Natural killer cell (primary cell): ENCODE results near the gene AMT. TPM values are rescaled to one million over a fixed set of nuclear protein-coding genes. Genes with fewer than 3 reads are reported as not detected.

ENCODE experiments used
- ATAC-seq, 3 donors: fragments of 150-1000 bp in 2 of 3; fragments of 200-7000 bp in 1 of 3; cut with Tn5 transposase; 1 replicate in 1 of 3; 2 replicates in 2 of 3; pipeline ENCODE4 v1.10.0; 2021; ENCODE audit warnings: mild to moderate bottlenecking in 2 of 3, moderate library complexity in 2 of 3
- DNase-seq, 2 donors: peaks; one replicate each; pipeline versions ENCODE4 v3.0.0 to v3.0.0-alpha.2; 2013 to 2021; ENCODE audit warnings: mixed read lengths in 1 of 2
- H3K27ac ChIP-seq: one replicate; pipeline ENCODE4 v1.5.1; 2013; ENCODE audit warnings: mild to moderate bottlenecking, low read length
- H3K27me3 ChIP-seq: one replicate; pipeline ENCODE4 v1.6.1; 2013; ENCODE audit warnings: low read length; ENCODE audit not compliant: control insufficient read depth, insufficient read depth
- H3K36me3 ChIP-seq: one replicate; pipeline ENCODE4 v1.6.1; 2013; ENCODE audit warnings: low read length; ENCODE audit not compliant: control insufficient read depth, insufficient read depth
- H3K4me1 ChIP-seq: one replicate; pipeline ENCODE4 v1.6.1; 2013; ENCODE audit warnings: low read length; ENCODE audit not compliant: control insufficient read depth, insufficient read depth
- H3K4me3 ChIP-seq: one replicate; pipeline ENCODE4 v1.5.1; 2013; ENCODE audit warnings: low read length
- H3K9me3 ChIP-seq: one replicate; pipeline ENCODE4 v1.6.1; 2013; ENCODE audit warnings: low read length; ENCODE audit not compliant: control insufficient read depth, insufficient read depth
- H3K27ac Mint-ChIP-seq, 2 donors: one replicate each; pipeline ENCODE4 v1.8.0; 2022; ENCODE audit warnings: mild to moderate bottlenecking in 2 of 2, mixed read lengths in 2 of 2, moderate library complexity in 1 of 2
- H3K27me3 Mint-ChIP-seq, 2 donors: one replicate each; pipeline ENCODE4 v1.8.0; 2022; ENCODE audit warnings: low read depth in 2 of 2, mixed read lengths in 2 of 2
- H3K36me3 Mint-ChIP-seq: one replicate; pipeline ENCODE4 v1.8.0; 2022; ENCODE audit warnings: mixed read lengths
- H3K4me1 Mint-ChIP-seq, 2 donors: one replicate each; pipeline ENCODE4 v1.8.0; 2022; ENCODE audit warnings: mixed read lengths in 2 of 2
- H3K4me3 Mint-ChIP-seq: one replicate; pipeline ENCODE4 v1.8.0; 2022; ENCODE audit warnings: mild to moderate bottlenecking, moderate library complexity, mixed read lengths
- H3K9me3 Mint-ChIP-seq, 2 donors: one replicate each; pipeline ENCODE4 v1.8.0; 2022; ENCODE audit warnings: mixed read lengths in 2 of 2
- CTCF ChIP-seq: fragments of 200-600 bp; IDR thresholded peaks from one replicate; pipeline ENCODE4 v1.8.0; 2022; ENCODE audit warnings: antibody characterized with exemption
- WGBS: methylation state at CpG from one replicate; pipeline ENCODE4 v1.1.7; 2013; ENCODE audit warnings: missing lambda C conversion rate; ENCODE audit not compliant: insufficient coverage; 5-methylcytosine and 5-hydroxymethylcytosine counted together
- intact Hi-C: fragments of 100-400 bp; cut with micrococcal nuclease; formaldehyde crosslinking; loops from one replicate; pipeline ENCODE4 v1.14.2; 2022
- total RNA-seq, 4 donors: library from RNA; stranded (reverse); fragments of 120-200 nt in 1 of 4; gene quantifications; one replicate each; pipeline versions ENCODE4 v1.2.3 to v1.2.4, GENCODE V29; 2013 to 2022

The AMT gene
- total RNA-seq, 3 donors from 2014 or later (not counting 1 experiment from before 2014, with no cell fraction given): 13.4 to 14.2 (median 14.0) TPM

DNA sequence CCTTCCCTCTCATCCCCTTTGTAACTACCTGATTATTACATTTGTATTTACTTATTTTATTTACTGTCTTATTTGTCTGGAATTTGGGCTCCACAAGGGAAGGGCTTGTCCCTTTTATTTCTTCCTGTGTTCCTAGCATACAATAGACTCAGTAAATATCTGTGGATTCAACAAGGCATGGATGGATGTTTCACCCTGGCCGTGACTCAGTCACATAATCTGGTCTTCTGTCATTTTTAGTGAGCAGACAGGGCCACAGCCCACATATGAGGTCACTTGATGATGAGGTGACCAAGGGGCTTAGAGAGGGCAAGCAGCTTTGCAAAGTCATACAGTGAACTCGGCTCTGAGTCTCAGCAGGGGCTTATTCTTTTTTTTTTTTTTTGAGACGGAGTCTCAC, 39.9 kb upstream of the AMT start:
- Mint-ChIP-seq H3K36me3 (no peaks in the 10 kb centered on the region), H3K4me1 (no peaks in the 10 kb centered on the region), H3K4me3 (no peak overlapping the region), H3K9me3 (no peaks in the 10 kb centered on the region), H3K27me3 (no peaks in the 10 kb centered on the region), H3K27ac (no peak overlapping the region)
- Histone ChIP-seq H3K27ac (no peak overlapping the region), H3K4me3 (no peak overlapping the region), H3K27me3 (no peaks in the 10 kb centered on the region), H3K9me3 (no peaks in the 10 kb centered on the region), H3K36me3 (no peaks in the 10 kb centered on the region), H3K4me1 (no peaks in the 10 kb centered on the region)
- intact Hi-C loops: no loop called here
- no peak for ATAC-seq
- DNase-seq: no peak
- TF ChIP-seq CTCF: no peak
- WGBS: 81% methylated on average over 3 of the region's 3 CpGs

DNA sequence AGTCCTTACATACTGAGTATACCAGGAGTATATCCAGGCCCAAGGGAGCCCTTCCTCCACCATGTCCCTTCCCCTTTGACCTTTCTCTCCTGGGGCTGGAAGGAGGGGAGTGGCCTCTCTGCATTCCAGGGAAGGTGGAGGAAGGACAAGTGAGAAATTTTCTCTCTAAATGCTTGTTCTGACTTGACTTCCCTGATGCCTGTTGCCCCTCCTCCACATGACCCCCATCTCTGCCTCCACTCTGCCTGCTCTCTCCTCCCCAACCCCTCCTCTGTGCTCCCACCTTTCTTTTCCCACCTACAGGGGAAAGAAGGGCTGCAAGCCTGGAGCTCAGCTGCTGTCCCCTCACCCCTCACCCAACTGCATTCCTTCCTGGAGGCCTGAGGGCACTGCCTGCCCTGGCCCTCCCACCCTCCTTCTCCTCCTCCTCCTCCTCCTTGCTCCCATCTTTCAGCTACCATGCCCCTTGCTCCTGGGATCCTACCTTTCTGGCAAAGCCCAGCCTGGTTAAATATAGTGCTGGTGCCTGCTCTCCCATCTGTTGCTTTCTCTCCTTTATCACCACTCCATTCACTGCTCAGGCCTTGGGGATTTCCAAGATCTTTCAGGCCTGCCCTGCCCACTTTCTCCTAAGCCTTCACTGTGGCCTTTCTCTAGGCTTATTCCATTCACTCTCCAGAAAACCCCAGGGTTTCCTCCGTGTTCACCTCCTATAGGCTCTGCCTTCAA, 39.3 kb upstream of the AMT start:
- no peak for DNase-seq
- Histone ChIP-seq H3K27me3 (no peaks in the 10 kb centered on the region), H3K27ac (no peak overlapping the region), H3K36me3 (no peaks in the 10 kb centered on the region), H3K9me3 (no peaks in the 10 kb centered on the region), H3K4me3 (no peak overlapping the region), H3K4me1 (no peaks in the 10 kb centered on the region)
- H3K36me3 Mint-ChIP-seq: no peaks in the 10 kb centered on the region
- no peaks in the 10 kb centered on the region for H3K4me1 Mint-ChIP-seq
- TF ChIP-seq CTCF: no peak
- no peak overlapping the region for H3K4me3 Mint-ChIP-seq
- H3K27ac Mint-ChIP-seq: no peak overlapping the region
- 92% methylated on average over 1 of the region's 1 CpG for WGBS
- no peak for ATAC-seq
- no peaks in the 10 kb centered on the region for H3K9me3 Mint-ChIP-seq
- intact Hi-C loops: no loop called here
- H3K27me3 Mint-ChIP-seq: no peaks in the 10 kb centered on the region

DNA sequence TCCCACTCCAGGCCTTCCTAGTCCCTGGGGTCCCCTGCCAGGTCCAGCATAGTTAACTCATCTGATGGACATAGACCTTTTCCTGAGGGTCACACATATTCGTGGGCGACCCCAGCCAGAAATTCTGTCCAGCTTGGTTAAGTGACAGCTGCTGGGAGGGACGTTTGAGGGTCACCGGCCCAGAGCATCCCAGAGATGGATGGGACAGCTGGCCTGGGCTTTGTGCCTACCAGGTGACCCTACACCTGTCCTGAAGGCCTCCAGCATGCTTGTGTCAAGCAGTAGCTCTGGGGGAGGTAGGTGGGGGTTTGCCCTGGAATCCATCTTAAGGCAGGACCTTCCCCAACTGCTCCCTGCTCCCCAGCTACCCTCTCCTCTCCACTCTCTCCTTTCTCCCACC, 38.7 kb upstream of the AMT start:
- H3K36me3 Mint-ChIP-seq: no peaks in the 10 kb centered on the region
- Histone ChIP-seq H3K36me3 (no peaks in the 10 kb centered on the region), H3K4me1 (no peaks in the 10 kb centered on the region), H3K9me3 (no peaks in the 10 kb centered on the region), H3K27me3 (no peaks in the 10 kb centered on the region), H3K4me3 (no peak overlapping the region), H3K27ac (no peak overlapping the region)
- H3K4me1 Mint-ChIP-seq: no peaks in the 10 kb centered on the region
- H3K27ac Mint-ChIP-seq: no peak overlapping the region
- no peak for ATAC-seq
- DNase-seq: no peak
- intact Hi-C loops: no loop called here
- no peak overlapping the region for H3K4me3 Mint-ChIP-seq
- no peak for TF ChIP-seq CTCF
- 79% methylated on average over 4 of the region's 4 CpGs for WGBS
- H3K9me3 Mint-ChIP-seq: no peaks in the 10 kb centered on the region
- no peaks in the 10 kb centered on the region for H3K27me3 Mint-ChIP-seq
